ENCODE data around the gene KIAA0232.

Gene KIAA0232

DNA sequence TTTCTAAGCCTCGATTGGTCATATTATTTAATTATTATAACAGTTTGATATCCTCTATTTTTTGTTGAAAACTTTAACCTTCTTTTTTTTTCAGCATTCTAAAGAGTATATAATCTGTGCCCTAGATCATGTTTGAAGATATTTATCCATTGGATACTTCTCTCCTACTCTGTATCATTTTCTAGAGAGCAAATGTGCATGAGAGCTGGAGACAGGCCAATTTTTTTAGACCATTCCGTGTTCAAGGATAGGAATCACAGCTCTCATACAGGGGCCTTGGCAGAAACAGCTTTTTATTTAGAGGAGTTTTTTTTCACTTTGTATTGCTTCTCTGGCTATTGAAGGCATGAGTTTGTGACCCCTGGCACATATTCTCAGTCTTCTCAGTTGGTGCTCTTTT is 69.4 kb downstream of the KIAA0232 start:
- no peak for DNase-seq

DNA sequence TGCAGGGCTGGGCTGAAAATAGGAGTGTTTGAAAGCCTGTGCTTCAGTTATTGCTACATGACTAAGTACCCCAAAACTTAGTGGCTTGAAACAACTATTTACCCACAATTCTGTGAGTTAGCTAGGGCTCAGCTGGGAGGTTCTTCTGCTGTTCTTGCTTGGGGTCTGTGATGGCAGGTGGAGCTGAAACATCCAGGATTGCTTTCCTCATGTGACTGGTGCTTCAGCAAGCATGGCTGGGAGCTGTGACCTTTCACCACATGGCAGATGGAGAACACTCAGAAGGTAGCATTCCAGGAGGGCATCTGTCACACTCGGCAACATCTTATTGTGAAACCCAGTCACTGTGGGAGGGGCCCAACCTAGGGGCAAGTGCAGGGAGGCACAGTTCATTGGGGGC is 70.1 kb downstream of the KIAA0232 start:
- DNase-seq, result no peak

DNA sequence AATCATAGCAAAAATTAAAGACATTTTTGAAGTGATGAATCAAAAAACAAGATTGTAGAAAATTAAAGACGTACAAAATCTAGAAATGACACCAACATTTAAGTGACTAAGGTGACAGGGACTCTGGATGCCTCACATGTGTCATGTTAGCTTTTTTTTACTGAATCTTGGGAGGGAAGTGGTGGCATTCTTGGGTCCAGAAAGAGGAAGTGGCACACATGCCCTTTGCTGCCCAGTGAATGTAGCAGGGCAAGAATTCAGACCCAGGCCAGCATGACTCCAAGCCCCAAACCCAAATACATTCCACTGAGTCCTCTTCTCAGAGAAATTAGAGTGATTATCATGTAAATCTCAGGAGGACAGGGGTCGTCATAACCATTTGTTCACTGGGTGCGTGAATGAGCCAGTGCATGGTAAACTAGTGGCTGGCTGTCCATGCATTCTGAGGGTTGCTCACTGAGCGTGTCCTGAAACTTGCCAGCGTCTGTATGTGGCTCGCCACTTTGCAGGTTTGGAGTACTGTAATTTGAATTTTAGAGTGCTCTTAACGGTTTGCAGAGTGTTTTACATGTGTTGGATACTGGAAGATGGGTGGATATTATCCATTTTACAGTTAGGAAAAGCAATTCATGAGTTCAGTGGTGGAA is 71.7 kb downstream of the KIAA0232 start:
- DNase-seq, result peak; percentile 42

DNA sequence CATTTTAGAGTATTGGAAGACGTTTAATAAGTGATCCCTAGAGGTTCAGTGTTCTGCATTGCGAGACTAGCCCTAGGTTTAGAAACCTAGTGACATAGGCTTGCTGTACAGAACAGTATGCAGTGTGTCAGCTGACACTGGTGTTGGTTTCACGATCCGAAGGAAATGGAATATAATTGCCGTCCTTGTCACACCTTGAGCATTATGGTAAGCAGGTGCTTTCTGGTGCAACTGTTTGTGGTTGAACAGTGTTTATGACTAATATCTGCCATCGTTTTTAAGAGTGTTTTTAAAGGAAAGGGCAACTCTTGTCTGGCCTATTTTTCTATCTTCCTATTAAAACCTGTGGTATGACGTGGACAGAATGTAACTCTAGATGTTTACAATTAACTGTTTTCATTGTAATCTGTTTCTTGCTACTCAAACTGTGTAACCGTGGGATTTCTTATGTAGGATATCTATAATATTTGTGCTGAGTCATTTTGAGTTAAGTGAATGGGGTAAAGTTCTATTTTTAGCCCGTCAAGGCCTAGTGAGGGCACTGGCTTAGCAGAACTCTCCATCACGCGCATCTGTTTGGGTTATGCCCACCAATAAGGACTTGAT is 73.3 kb downstream of the KIAA0232 start:
- DNase-seq, result peak; percentile 11

DNA sequence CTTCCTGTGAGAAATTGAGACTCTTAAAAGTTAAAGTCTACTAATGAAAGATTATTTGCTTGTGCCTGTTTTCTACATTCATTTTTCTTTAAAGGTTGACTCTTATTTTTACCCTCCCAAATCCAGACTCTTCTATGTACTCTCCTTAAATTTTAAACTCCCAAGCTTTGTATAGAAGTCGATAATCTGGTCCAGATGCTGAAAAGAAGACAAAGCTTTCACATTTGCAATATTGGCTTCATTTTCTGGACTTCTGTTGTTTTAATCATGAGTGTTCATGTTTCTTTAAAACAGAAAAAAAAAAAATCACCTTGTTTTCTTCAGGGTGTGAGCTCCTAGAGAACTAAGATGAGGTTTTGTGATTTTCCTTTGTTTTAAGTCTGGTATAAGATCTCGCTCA is 73.9 kb downstream of the KIAA0232 start:
- no peak for DNase-seq

DNA sequence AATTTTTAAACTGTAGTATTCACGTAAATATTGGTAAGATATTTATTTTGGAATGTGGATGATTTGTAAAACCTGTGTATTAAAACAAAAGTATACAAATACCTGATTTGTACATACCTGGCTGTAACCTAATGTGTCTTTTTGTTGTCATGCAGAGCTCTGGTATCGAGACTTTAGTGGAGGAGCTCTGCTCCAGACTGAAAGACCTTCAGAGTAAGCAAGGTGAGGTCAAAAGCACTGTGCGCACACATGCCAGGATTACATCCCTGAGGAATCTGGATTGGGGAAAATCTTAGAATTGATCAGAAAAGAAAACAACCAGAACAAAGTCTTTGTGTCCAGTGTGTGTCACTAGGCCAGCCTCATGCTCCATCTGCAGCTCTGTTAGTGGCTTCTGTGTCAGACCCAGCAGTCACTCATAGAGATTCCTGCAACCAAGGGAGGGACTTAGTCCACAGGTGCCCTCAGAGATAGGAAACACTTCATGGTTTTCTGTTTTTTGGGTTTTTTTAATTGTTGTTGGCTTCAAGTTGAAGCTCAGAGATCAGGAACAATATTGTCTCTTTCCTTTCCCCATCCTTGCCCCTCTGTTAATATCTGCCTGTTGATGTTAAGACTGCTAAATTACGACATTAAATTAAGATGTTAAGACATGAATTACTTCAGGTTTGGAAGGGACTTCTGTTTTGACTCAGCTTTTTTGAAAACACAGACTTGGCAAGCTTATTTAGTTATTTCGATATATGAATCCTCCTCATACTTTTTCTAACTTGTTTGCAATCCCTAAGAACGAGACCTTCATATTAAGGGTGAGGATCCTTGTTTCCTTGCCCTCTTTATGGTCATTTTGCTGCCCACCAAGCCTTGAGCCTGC is 74.7 kb downstream of the KIAA0232 start:
- no peak for DNase-seq

DNA sequence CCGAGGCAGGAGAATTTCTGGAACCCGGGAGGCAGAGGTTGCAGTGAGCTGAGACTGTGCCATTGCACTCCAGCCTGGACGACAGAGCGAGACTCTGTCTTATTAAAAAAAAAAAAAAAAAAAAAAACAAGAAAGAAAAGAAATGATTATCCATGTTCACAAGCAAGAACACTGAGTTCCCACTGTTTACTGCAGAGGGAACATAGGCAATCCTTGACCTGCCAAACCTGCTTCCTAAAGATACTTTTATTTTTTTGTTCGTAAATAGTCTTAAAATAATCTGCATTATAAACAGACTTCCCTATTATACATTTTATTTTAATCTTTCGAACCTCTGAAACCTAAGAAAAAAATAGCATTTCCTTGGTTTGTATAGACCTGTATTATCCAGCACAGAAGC is 76.5 kb downstream of the KIAA0232 start:
- DNase-seq, result no peak

DNA sequence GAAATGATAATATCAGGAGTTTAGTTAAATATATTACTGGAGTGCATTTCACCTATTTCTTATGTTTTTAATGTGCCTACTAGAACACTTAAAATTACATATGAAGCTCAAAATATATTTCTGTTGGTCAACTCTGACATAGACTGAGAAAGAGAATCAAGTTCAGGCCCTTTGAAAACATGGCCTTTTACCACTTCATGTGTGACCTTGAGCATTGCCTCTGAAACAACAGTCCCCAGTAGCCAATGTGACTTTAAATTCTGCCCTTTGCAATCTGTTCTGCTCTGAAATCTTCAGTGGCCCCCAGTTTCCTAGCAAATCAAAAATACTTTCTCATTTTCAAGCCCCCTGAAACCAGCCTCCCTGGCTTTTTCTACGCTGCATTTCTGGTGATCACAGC is 77.0 kb downstream of the KIAA0232 start:
- DNase-seq, result no peak

DNA sequence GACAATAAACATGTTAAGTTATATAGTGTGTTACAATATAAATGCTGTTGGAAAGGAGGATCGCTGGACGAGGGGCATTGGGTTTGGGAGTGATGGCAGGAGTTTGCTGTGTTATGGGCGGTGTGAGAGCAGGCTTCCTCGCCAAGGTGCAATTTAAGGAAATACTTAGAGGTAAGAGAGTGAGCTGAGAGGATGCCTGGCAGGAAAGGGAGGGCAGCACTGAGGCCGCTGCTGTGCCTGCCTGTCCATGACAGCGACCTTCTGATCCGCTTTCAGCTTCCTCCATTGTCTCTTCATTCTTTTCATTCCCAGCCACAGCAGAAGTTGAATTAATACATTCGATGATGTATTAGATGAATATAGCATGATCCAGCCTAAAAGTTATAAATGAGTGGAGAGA is 85.9 kb downstream of the KIAA0232 start:
- no peak for DNase-seq

DNA sequence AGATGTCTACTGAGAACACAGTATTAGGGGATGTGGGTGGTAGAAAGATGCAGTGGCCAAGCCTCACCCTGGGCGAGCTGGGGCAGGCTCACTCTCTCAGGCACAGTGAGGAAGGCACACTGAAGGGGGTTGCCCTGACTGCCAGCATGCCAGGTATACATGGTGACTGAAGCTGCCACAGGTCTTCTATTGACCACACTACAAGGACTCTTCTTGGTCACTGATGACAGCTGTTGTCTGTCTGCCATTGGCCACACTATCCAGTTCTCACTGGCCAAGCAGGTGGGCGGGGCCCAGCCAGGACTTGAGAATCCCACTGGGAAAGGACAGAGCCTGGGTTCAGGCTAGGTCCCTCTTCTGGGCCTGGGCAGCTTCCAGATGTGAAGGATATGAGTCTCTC is 87.4 kb downstream of the KIAA0232 start:
- DNase-seq, result no peak

DNA sequence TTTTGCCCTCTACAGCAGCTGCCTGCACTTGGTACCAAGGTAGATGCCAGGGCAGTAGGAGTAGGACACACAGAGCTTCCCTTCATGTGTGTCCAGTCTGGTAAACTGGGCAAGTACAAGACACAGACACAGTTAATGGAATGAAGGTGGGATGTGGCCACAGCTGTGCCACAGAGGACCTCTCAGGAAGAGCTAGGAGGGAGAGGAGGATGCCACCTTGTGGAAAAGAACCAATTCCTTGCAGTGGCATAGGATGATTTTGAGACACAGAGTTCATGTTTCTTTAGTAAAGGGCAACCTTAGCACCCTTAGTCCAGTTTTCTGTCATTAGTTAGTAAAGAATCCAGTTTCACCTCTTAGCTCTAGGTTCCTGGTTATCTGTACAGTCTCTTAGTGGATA is 90.8 kb downstream of the KIAA0232 start:
- no peak for DNase-seq

DNA sequence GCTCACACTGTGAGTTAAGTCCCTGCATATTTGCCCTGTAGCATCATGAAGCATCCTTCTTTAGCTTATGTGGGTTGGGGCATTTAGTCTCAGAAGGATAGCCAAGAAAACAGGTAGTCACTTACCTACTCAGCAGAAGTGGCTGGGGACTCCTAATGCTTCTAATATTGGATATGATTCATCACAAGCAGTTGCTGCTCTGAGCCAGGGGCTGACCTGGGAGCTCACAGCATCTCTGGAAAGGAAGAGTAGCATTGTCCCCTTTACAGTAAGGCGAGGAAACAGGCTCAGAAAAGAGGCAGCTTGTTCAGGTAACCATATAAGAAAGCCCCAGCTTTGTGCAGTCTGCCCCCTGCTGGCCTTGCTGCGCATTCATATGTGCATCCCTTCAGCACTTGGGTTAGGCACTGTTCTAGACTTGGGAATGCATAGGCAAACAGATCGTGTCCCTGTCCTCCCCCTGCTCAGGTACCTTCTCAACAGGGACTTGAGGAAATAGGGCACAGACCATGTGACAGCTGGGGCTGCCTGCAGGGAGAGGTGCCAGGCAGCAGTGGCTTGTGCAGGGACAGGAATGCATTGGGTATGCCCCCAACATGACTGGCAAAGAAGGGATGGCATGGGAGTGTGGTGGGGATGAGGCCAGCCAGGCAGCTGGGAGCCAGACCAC is 91.4 kb downstream of the KIAA0232 start:
- DNase-seq, result peak; percentile 34

DNA sequence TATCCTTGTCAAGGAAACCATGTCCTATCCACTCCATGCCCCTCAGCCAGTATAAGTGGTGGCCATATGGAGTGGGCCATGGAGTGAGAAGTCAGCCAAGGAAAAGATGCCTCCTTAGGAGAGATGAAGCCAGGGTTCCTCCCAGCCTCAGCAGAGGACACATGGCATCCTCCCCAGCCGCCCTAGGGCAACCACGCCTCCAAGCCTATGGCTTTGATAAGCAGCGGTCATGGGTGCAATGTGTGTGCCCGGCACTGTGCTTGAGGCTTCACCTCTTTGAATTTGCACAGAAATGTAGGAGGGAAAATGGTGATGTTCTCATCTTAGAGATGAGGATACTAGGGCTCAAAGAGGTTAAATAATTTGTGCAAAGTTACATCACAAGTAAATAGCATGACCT is 92.5 kb downstream of the KIAA0232 start:
- DNase-seq, result no peak

DNA sequence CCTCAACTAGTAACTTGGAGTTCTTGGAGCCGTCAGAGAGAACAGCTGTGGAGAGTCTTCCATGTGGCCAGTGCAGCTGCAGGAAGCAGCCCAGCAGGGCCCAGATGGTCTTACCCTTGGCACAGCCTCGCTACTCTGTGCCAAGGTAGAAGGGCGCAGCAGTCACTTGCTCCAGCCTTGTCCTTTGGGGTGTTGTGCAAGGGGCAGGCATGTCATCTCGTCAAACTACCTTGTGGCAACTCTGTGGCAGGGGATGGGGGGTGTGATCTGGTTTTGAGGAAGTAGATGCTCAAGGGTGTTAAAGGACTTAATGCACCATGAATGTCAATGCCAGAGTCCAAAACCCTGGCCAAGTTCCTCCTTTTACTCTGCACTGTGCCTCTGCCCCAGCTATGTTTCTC is 92.9 kb downstream of the KIAA0232 start:
- peak; percentile 96 for DNase-seq

DNA sequence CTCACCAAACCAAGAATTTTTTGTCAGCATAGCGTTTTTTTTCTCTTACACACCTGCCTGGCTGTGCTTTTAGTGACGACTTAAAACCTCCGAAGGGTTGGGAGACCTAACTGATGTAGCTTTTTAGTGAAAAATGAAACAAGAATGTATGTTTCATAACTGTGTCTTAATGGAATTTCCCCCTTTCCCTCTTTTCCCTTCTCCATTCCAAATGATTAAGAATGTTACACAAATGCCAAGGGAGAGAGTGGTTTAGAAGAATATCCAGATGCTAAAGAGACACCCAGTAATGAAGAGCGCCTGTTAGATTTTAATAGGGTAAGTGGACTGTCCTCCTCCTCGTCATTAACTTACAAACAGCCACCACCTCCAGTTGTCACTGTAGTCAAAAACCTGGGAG is 93.9 kb downstream of the KIAA0232 start:
- DNase-seq, result no peak

DNA sequence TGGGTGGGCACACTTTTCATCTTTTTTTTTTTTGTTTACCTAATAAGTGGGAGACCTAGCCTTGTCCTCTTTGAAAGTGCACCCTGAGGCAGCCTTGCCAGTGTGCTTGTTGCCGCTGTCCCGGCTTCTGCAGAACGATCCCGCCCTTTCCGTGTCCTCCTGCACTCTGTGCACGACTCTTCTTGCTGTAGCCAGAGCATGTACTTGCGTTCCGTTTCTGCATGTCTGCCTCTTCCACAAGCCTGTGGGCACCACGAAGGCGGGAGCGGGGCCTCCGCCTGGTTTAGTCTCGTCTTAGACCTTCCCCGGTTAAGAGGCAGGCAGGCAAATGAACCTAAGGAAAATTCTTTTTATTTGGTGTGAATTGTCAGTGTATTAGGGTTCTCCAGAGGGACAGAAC is 94.5 kb downstream of the KIAA0232 start:
- DNase-seq, result no peak

DNA sequence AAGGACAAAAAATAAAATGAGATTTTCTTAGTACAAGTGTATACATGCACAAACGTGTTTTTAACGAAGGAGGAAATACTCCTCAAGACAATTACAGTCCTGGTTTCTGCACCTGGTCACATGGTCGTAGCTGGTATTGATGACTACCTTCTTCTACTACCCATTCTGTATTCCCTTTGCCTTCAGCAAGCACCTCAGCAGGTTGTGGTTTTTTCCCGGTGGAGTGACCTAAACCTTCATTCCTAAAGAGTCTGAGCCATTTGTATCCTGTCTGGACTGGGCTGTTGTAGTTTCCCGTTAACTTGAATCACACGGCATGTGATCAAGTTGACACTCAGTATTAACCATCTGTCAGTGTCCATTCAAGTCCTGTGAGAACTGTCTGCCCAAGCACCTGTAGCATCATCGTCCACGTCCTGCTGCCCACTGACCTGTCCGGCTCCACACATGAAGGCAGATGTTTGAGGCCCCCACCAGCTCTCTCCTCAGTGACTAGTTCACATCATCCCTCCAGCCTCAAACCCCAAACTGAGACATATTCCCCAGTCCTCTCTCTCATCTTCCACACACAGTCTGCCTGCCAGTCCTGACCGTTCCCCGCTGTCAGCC is 96.0 kb downstream of the KIAA0232 start:
- no peak for DNase-seq

DNA sequence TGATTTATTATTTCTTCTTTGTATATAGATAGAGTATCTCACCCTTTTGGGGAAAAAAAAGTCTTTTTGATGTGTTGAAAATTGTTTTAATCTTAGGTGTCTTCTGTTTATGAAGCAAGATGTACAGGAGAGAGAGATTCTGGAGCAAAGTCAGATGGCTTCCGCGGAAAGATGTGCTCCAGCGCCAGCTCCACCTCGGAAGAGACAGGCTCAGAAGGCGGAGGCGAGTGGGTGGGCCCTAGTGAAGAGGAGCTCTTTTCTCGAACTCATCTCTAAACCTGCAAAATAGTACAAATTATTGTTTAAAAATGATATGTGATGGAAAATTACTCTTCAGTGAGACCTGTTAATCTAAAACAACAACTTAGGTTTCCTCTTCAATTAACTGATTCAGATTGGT is 98.2 kb downstream of the KIAA0232 start:
- no peak for DNase-seq

DNA sequence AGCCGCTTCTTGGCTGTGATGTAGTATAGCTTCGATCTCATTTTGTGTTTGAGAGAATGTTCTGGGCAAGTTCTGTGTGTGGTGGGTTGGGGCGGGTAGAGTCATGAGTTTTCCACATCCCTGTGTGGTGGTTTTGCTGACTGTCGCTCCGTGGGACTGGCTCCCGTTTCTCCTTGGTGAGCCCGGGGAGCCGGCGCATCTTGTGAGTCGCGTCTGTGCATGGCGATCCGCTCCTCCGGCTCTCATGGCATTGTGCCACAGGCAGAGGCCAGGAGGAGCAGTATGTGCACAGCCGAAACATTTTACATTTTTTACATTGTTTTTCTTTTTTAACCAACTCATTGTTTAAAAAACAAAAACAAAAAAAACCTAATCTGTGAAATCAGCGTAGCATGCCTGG is 99.4 kb downstream of the KIAA0232 start:
- no peak for DNase-seq

DNA sequence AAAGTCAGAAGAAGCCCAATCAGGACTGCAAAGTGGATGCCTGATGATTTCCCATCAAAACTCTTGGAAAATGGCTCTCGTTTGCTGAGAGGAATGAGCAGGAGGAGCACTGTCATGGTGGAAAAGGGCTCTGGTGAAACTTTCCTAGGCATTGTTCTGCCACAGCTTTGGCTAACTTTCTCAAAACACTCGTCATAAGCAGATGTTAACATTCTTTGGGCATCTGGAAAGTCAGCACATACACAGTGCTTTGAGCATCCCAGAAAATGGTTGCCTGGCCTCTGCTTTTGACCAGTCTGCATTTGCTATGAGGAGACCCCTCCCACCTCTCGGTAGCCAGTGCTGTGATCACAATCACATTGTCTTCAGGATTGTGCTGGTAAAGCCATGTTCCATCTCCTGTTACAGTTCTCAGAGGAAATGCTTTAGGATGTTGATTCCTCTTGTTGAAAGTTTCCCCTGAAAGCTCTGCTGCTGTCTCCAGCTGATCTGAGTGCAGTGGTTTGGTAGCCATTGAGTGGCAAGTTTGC is 101.9 kb downstream of the KIAA0232 start:
- no peak for DNase-seq

DNA sequence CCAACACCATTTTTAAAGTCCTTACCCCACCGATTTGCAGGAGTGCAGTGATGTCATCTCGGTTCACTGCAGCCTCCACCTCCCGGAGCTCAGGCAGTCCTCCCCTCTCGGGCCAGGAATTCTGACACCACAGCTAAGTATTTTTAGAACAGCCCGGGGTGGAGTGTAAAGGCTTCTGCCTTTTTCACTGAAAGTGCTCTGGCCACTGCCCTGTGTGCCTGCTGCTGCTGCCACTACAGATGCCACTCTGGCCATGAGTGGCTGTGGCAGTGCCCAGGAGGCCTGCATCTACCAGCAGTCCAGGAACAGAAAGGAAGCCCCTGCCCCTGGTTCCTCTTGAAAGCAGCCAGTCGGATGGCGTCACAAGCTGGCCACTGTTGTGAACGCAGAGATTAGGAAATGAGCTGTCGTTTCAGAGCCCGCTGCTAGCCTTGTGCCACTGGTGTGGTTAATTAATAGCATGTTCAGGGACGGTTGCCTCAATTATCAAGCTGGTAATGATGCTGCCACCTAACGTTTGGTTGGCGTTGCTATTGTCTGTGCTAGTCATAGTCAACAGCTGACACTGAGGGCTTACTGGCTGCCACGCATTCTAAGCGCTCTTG is 103.5 kb downstream of the KIAA0232 start:
- DNase-seq, result peak; percentile 70

DNA sequence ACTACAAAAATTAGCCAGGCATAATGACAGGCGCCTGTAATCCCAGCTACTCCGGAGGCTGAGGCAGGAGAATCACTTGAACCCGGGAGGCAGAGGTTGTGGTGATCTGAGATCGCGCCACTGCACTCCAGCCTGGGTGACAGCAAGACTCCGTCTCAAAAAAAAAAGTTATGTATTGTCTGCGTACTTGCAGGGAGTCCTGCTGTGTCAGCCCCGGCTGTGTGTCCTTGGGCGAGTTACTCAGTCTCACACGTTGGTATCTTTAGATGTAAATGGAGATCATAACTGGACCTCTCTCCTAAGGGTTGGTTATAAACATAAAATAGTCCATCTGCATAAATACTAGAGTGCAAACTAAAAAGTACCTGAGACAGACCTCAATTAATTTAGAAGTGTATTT is 104.4 kb downstream of the KIAA0232 start:
- no peak for DNase-seq

Data from GF-D8 (cell line).